HepG2 (cell line): ENCODE results near the gene HCRTR1. TPM values are rescaled to one million over a fixed set of nuclear protein-coding genes. Genes with fewer than 3 reads are reported as not detected.

ENCODE experiments used
- AGO2 ChIP-seq: fragments of 200-400 bp; formaldehyde crosslinking; optimal IDR thresholded peaks from 2 replicates; pipeline ENCODE3; 2017; ENCODE audit warnings: mild to moderate bottlenecking, low read depth, low read length, moderate library complexity
- ARHGAP35 ChIP-seq: sonication (generic); formaldehyde crosslinking; IDR thresholded peaks from 2 replicates; pipeline ENCODE4 v1.9.0; 2022; ENCODE audit warnings: mild to moderate bottlenecking, inconsistent platforms, moderate library complexity, missing genetic modification reagents, borderline replicate concordance
- BORCS8-MEF2B ChIP-seq: sonication (generic); formaldehyde crosslinking; IDR thresholded peaks from 2 replicates; pipeline ENCODE4 v1.8.0; 2022; ENCODE audit warnings: mild to moderate bottlenecking, missing genetic modification reagents
- DPF2 ChIP-seq: sonication (generic); formaldehyde crosslinking; IDR thresholded peaks from 2 replicates; pipeline ENCODE4 v1.4.0; 2020; ENCODE audit warnings: mild to moderate bottlenecking, low read depth, missing genetic modification reagents, borderline replicate concordance
- ESRRA ChIP-seq: sonication (generic); formaldehyde crosslinking; IDR thresholded peaks from 2 replicates; pipeline ENCODE4 v1.5.1; 2020; ENCODE audit warnings: mild to moderate bottlenecking, low read depth, missing genetic modification reagents
- HNRNPL ChIP-seq: fragments of 200-400 bp; formaldehyde crosslinking; IDR thresholded peaks from 2 replicates; pipeline ENCODE4 v1.6.1; 2017; ENCODE audit warnings: mild to moderate bottlenecking, low read depth, low read length
- ISL2 ChIP-seq: sonication (generic); formaldehyde crosslinking; IDR thresholded peaks from 2 replicates; pipeline ENCODE4 v1.5.0; 2020; ENCODE audit warnings: missing genetic modification reagents
- PRDM10 ChIP-seq: sonication (generic); formaldehyde crosslinking; IDR thresholded peaks from 2 replicates; pipeline ENCODE4 v1.4.0; 2020; ENCODE audit warnings: low read depth, missing genetic modification reagents
- SALL2 ChIP-seq: sonication (generic); formaldehyde crosslinking; IDR thresholded peaks from 2 replicates; pipeline ENCODE4 v1.8.1; 2023; ENCODE audit warnings: mild to moderate bottlenecking, missing genetic modification reagents, inconsistent platforms
- TAF15 ChIP-seq: fragments of 200-400 bp; formaldehyde crosslinking; IDR thresholded peaks from one replicate; pipeline ENCODE4 v1.6.1; 2018; ENCODE audit warnings: mild to moderate bottlenecking, low read depth, low read length; ENCODE audit not compliant: poor library complexity, severe bottlenecking
- THAP8 ChIP-seq: sonication (generic); formaldehyde crosslinking; IDR thresholded peaks from 2 replicates; pipeline ENCODE4 v1.5.1; 2020; ENCODE audit warnings: missing genetic modification reagents, mild to moderate bottlenecking, borderline replicate concordance
- ZBTB37 ChIP-seq: sonication (generic); formaldehyde crosslinking; IDR thresholded peaks from 2 replicates; pipeline ENCODE4 v1.4.0; 2020; ENCODE audit warnings: mild to moderate bottlenecking, missing genetic modification reagents
- ZBTB7A ChIP-seq: sonication (generic); formaldehyde crosslinking; IDR thresholded peaks from 2 replicates; pipeline ENCODE4 v1.8.0; 2022; ENCODE audit warnings: mild to moderate bottlenecking, missing genetic modification reagents
- ZBTB8A ChIP-seq: sonication (generic); formaldehyde crosslinking; IDR thresholded peaks from 2 replicates; pipeline ENCODE4 v1.4.0; 2020; ENCODE audit warnings: mild to moderate bottlenecking, low read depth, missing genetic modification reagents, borderline replicate concordance
- ZNF354B ChIP-seq: sonication (generic); formaldehyde crosslinking; IDR thresholded peaks from 2 replicates; pipeline ENCODE4 v1.8.0; 2022; ENCODE audit warnings: mild to moderate bottlenecking, missing genetic modification reagents
- ZNF552 ChIP-seq: sonication (generic); formaldehyde crosslinking; IDR thresholded peaks from 2 replicates; pipeline ENCODE4 v1.9.0; 2022; ENCODE audit warnings: missing genetic modification reagents, mild to moderate bottlenecking, borderline replicate concordance
- polyA plus RNA-seq, 8 experiments: library from polyadenylated mRNA; depleted of rRNA in 3 of 8; stranded (reverse) in 7 of 8; unstranded in 1 of 8; fragments of >200 nt; fragmentation: Illumina TruSeq in 4 of 8; extraction: Trizol in 4 of 8; gene quantifications; 2 replicates each; pipeline versions ENCODE4 v1.2.1 to v1.2.3, GENCODE V29; 2011 to 2016; ENCODE audit warnings: low read depth in 4 of 8, missing spikeins in 1 of 8, mixed read lengths in 1 of 8; ENCODE audit not compliant: insufficient read depth in 1 of 8
- total RNA-seq, 5 experiments: library from RNA; depleted of rRNA; stranded (reverse); fragments of >200 nt; fragmentation: Illumina TruSeq; extraction: Trizol; gene quantifications; 2 replicates each; pipeline ENCODE4 v1.2.3, GENCODE V29; 2016; ENCODE audit warnings: low read depth in 1 of 5
- TF ChIP-seq, protein P1 (sequence below): sonication (generic); formaldehyde crosslinking; IDR thresholded peaks from 2 replicates; pipeline ENCODE4 v1.8.1; 2023; ENCODE audit warnings: mild to moderate bottlenecking, moderate library complexity, missing genetic modification reagents
- TF ChIP-seq, protein P2 (sequence below): IDR thresholded peaks from 2 replicates; pipeline ENCODE4 v1.6.1; 2016; ENCODE audit warnings: control low read depth
- TF ChIP-seq, protein P3 (sequence below): sonication (generic); formaldehyde crosslinking; IDR thresholded peaks from 2 replicates; pipeline ENCODE4 v1.4.0; 2020; ENCODE audit warnings: mild to moderate bottlenecking, missing genetic modification reagents

HCRTR1 gene
- total and polyA plus RNA-seq, 2 of the 13 experiments (the other 11 are each of a cell fraction or from before 2014, with no cell fraction given) = not detected

DNA sequence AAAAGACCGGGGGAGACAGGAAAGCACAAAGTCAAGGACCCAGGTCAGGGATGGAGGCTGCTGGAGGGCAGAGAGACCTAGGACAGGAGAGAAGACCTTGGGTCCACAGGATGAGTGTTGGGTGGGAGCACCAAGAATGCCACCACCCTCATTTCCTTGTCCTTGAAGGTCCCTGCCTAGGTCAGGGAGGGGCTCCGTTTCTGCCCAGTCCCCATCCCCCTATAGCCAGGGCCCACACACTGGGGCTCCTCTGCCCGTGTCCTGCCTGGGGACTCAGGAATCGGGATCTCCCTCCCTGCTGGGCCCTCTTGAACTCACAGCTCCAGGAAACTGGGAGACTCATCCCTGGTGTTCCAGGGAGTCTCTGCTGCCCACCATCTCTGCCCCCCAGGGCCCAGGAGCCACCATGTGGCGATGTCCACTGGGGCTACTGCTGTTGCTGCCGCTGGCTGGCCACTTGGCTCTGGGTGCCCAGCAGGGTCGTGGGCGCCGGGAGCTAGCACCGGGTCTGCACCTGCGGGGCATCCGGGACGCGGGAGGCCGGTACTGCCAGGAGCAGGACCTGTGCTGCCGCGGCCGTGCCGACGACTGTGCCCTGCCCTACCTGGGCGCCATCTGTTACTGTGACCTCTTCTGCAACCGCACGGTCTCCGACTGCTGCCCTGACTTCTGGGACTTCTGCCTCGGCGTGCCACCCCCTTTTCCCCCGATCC is 40.6 kb upstream of the HCRTR1 start (continued):
- TF ChIP-seq ARHGAP35 (no peak), SALL2 (CRISPR knock-in tag) (no peak), AGO2 (peak; percentile 78), PRDM10 (CRISPR knock-in tag) (no peak), ZBTB8A (CRISPR knock-in tag) (no peak), BORCS8-MEF2B (CRISPR knock-in tag) (no peak), HNRNPL (0 out of 2 replicates have a peak, but pooled peaks have one; percentile 52), ZBTB7A (CRISPR knock-in tag) (0 out of 2 replicates have a peak, but pooled peaks have one; percentile 12), THAP8 (no peak), ZNF552 (CRISPR knock-in tag) (no peak), DPF2 (CRISPR knock-in tag) (no peak), ISL2 (CRISPR knock-in tag) (no peak), TAF15 (no peak), ZBTB37 (CRISPR knock-in tag) (no peak), ZNF354B (CRISPR knock-in tag) (no peak), ESRRA (CRISPR knock-in tag) (0 out of 2 replicates have a peak, but pooled peaks have one; percentile 21)
- TF ChIP-seq, protein P1, sequence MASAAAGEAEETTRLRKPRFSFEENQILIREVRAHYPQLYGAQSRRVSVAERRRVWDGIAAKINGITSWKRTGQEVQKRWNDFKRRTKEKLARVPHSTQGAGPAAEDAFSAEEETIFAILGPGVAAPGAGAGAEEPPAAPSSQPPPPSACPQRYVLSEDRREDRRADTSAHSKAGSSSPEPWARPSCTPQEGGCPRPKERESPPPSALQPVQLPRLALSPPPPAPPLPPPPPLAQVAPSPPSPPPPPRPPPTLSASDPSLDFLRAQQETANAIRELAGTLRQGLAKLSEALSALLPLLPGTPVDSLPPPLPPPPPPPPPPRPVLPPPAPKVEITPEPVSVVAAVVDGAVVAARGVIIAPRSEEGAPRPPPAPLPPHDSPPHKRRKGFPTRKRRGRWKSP = peak; percentile 26; the same call in 1 of the 2 replicates
- TF ChIP-seq, protein P2, sequence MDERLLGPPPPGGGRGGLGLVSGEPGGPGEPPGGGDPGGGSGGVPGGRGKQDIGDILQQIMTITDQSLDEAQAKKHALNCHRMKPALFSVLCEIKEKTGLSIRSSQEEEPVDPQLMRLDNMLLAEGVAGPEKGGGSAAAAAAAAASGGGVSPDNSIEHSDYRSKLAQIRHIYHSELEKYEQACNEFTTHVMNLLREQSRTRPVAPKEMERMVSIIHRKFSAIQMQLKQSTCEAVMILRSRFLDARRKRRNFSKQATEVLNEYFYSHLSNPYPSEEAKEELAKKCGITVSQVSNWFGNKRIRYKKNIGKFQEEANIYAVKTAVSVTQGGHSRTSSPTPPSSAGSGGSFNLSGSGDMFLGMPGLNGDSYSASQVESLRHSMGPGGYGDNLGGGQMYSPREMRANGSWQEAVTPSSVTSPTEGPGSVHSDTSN (CRISPR knock-in tag) = no peak
- TF ChIP-seq, protein P3, sequence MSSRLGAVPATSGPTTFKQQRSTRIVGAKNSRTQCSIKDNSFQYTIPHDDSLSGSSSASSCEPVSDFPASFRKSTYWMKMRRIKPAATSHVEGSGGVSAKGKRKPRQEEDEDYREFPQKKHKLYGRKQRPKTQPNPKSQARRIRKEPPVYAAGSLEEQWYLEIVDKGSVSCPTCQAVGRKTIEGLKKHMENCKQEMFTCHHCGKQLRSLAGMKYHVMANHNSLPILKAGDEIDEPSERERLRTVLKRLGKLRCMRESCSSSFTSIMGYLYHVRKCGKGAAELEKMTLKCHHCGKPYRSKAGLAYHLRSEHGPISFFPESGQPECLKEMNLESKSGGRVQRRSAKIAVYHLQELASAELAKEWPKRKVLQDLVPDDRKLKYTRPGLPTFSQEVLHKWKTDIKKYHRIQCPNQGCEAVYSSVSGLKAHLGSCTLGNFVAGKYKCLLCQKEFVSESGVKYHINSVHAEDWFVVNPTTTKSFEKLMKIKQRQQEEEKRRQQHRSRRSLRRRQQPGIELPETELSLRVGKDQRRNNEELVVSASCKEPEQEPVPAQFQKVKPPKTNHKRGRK = no peak
